Activated T-helper 2 cell treated with anti-CD3 and anti-CD28 coated beads, Interferon-gamma antibody, Interleukin-2, Interleukin-4, amounts not matched to agents 10 μg/mL and 5 μg/mL and 100 μg/mL, durations not matched to agents 14 hours and 24 hours and 36 hours (primary cell): ENCODE data around the gene BORCS8. TPM values are rescaled to one million over a fixed set of nuclear protein-coding genes. Genes with fewer than 3 reads are reported as not detected.
"Not testable (repeated sequence)": the region's sequence is repeated elsewhere in the genome, so short reads cannot be mapped to it uniquely, and the experiment has no call there.

Experiments
- DNase-seq: peaks from one replicate; pipeline ENCODE4 v3.0.0; 2021; ENCODE audit warnings: low spot score
- H3K27ac Mint-ChIP-seq: one replicate; pipeline ENCODE4 v1.8.0; 2021; ENCODE audit warnings: mixed read lengths
- H3K27me3 Mint-ChIP-seq: one replicate; pipeline ENCODE4 v1.8.0; 2021; ENCODE audit warnings: low read depth, mixed read lengths
- H3K36me3 Mint-ChIP-seq: one replicate; pipeline ENCODE4 v1.8.0; 2021; ENCODE audit warnings: low read depth, mixed read lengths
- H3K4me1 Mint-ChIP-seq: one replicate; pipeline ENCODE4 v1.8.0; 2021; ENCODE audit warnings: low read depth, mixed read lengths
- H3K4me3 Mint-ChIP-seq: one replicate; pipeline ENCODE4 v1.8.0; 2021; ENCODE audit warnings: low read depth, mild to moderate bottlenecking, moderate library complexity, mixed read lengths
- H3K9me3 Mint-ChIP-seq: one replicate; pipeline ENCODE4 v1.8.0; 2021; ENCODE audit warnings: mixed read lengths
- intact Hi-C: fragments of 100-400 bp; cut with micrococcal nuclease; formaldehyde crosslinking; loops from one replicate; pipeline ENCODE4 v1.15.1; 2023
- total RNA-seq: library from RNA; stranded (reverse); gene quantifications from 2 replicates; pipeline ENCODE4 v1.2.3, GENCODE V29; 2022

Gene BORCS8
- total RNA-seq, 1 donor from 2014 or later, result 28.8 TPM

DNA sequence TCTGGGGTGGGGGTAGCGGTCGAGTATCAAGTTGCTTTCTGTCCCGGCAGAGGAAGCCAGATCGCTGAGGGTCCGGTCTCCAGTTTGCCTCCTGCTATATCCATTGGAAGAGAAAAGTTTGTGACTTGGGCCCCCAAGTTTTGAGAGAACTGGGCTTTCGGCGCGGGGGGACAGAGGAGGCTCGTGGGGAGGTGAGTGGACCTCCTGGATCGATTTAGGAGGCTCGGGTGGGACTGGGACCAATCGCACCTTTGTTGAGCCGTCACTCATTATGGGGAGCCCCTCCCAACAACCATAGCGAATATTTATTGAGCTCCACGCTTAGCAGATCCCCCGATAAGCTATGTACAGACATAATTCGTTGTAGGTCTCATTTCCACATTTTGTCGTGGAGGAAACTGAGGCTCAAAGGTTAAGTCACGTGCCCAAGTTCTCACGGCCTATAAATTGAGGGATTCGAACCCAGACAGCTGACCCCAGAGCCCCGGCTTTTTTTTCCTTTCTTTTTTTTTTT lies 1.0 kb upstream of the BORCS8 start:
- DNase-seq, result no peak
- H3K27ac Mint-ChIP-seq, result peak overlapping the region; percentile 99
- peaks cover 26% of the 10 kb centered on the region for H3K36me3 Mint-ChIP-seq
- intact Hi-C loops, result loop anchor here (1.0 to 5.0 kb wide), 5 partner anchors 10 to 276 kb away; partner anchors contain the start of genes ARMC6, COPE, DDX49 and MAU2
- H3K9me3 Mint-ChIP-seq, result no peaks in the 10 kb centered on the region
- H3K4me3 Mint-ChIP-seq, result peak overlapping the region; percentile 94
- H3K27me3 Mint-ChIP-seq, result no peaks in the 10 kb centered on the region
- H3K4me1 Mint-ChIP-seq, result peaks cover 18% of the 10 kb centered on the region

GRCh38 chr19:19191768-19192077 lies 229 bp downstream of the BORCS8 start:
- intact Hi-C loops, result loop anchor here (1.0 to 5.0 kb wide), 5 partner anchors 12 to 274 kb away; partner anchors contain the start of genes ARMC6, COPE, DDX49 and MAU2
- Mint-ChIP-seq H3K27me3 (no peaks in the 10 kb centered on the region), H3K27ac (peak overlapping the region; percentile 99), H3K9me3 (peaks cover 3% of the 10 kb centered on the region), H3K4me1 (peaks cover 18% of the 10 kb centered on the region), H3K4me3 (peak overlapping the region; percentile 94), H3K36me3 (peaks cover 27% of the 10 kb centered on the region)
- no peak for DNase-seq

DNA sequence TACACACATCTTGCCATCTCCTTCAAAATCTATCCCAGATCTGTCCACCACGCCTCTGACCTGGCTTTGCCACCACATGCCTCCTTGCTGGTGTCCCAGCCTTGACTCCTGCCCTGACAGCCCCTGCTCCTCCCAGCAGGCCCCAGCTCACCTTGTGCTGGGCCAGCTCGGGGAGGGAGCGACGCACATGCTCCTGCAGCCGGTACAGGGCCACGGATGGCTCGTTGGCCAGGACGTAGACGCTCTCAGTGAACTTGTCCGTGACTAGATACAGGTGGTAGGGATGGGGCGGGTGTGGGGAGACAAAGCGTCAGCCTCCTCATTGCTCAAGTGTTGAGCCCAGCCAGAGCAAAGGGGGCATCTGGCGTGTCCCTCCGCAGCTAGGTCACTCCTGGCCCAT lies 5.2 kb downstream of the BORCS8 start:
- Mint-ChIP-seq H3K9me3 (peaks cover 7% of the 10 kb centered on the region), H3K4me1 (peaks cover 13% of the 10 kb centered on the region), H3K27ac (no peak overlapping the region), H3K27me3 (no peaks in the 10 kb centered on the region), H3K36me3 (peaks cover 48% of the 10 kb centered on the region), H3K4me3 (no peak overlapping the region)
- no peak for DNase-seq
- intact Hi-C loops, result no loop called here

- DNase-seq, result peak; percentile 42
- Mint-ChIP-seq H3K27ac (peak overlapping the region; percentile 4), H3K36me3 (peaks cover 55% of the 10 kb centered on the region), H3K4me1 (peaks cover 13% of the 10 kb centered on the region), H3K9me3 (peaks cover 7% of the 10 kb centered on the region), H3K27me3 (no peaks in the 10 kb centered on the region), H3K4me3 (no peak overlapping the region)
- intact Hi-C loops, result no loop called here
These were observed 5.9 kb downstream of the BORCS8 start for GRCh38 chr19:19185853-19186740.

DNA sequence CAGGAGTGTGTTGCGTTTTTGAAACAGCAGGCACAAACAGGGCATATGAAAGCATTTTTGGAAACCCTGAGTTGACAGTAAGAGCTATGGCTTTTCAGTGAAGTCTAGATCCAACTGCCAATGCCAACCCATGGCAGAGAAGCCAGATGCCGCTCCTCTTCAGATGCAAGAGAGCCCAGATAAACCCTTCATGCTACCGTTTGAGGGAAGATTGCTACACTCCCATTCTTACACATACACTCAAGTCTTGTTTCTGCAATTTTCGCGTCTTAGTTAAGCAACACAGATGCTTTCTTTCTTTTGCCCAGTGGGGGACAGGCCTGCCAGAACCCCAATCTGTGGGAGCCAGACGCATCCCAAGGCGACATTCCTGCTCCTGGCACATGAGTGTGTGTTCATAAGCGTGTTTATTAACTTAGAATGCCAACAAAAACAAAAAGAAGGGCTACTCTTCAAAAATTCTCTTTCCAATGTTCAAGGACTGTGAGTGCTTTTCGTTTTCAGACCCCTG lies 10.4 kb downstream of the BORCS8 start:
- H3K36me3 Mint-ChIP-seq, result peaks cover 40% of the 10 kb centered on the region
- peaks cover 2% of the 10 kb centered on the region for H3K9me3 Mint-ChIP-seq
- H3K27me3 Mint-ChIP-seq, result no peaks in the 10 kb centered on the region
- intact Hi-C loops, result no loop called here
- no peak for DNase-seq
- no peak overlapping the region for H3K27ac Mint-ChIP-seq
- peaks cover 2% of the 10 kb centered on the region for H3K4me1 Mint-ChIP-seq
- no peak overlapping the region for H3K4me3 Mint-ChIP-seq

DNA sequence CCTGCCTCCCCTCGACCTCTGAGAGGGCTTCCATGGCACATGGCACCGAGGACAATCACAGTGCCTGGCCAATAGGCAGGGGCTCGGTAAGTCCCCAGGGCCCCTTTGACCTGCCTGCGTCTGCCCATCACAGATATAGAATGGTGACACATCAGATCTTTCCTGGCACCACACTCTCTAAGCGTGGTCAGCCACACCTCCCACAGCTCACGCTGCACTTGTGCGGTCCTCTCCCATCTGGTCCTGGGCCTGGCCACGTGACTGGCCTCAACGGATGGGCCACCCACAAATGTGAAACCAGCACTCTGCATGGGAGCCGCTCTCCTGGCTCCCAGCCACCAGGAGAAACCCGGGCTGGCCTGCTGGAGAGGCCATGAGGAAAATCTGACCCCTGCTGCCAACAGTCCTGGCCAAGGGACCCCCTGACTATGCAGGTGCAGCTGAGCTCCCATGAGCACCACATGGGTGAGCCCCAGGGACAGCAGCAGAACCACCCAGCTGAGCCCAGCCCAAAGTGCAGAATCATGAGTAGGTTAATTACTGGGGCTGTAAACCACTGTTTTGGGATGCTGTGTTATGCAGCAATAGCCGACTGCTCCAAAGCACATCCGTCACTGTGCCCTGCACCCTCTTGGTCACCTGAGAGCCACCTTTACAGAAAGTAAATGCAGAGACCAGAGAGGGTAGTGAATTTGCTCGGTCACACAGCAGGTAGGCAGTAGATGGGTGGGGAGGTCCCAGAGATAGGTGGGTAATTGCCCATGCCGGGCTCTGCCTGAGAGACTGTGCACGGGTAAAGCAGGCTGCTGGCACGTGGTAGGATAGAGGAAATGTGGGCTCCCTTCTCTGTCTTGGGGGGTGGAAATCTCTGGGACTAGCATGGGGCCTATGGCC lies 12.2 kb downstream of the BORCS8 start:
- Mint-ChIP-seq H3K27ac (no peak overlapping the region), H3K4me1 (no peaks in the 10 kb centered on the region), H3K4me3 (no peak overlapping the region), H3K9me3 (no peaks in the 10 kb centered on the region), H3K36me3 (peaks cover 33% of the 10 kb centered on the region), H3K27me3 (no peaks in the 10 kb centered on the region)
- no peak for DNase-seq
- intact Hi-C loops, result no loop called here

GRCh38 chr19:19176950-19177349 lies 15.0 kb downstream of the BORCS8 start:
- Mint-ChIP-seq H3K27ac (no peak overlapping the region), H3K4me1 (no peaks in the 10 kb centered on the region), H3K27me3 (no peaks in the 10 kb centered on the region), H3K4me3 (no peak overlapping the region), H3K36me3 (peaks cover 24% of the 10 kb centered on the region), H3K9me3 (no peaks in the 10 kb centered on the region)
- intact Hi-C loops, result no loop called here
- DNase-seq, result no peak

GRCh38 chr19:19173243-19173642 lies 18.7 kb downstream of the BORCS8 start:
- H3K27ac Mint-ChIP-seq, H3K36me3 Mint-ChIP-seq, intact Hi-C loops, H3K27me3 Mint-ChIP-seq, H3K4me3 Mint-ChIP-seq, H3K4me1 Mint-ChIP-seq, DNase-seq, H3K9me3 Mint-ChIP-seq: not testable (repeated sequence)

DNA sequence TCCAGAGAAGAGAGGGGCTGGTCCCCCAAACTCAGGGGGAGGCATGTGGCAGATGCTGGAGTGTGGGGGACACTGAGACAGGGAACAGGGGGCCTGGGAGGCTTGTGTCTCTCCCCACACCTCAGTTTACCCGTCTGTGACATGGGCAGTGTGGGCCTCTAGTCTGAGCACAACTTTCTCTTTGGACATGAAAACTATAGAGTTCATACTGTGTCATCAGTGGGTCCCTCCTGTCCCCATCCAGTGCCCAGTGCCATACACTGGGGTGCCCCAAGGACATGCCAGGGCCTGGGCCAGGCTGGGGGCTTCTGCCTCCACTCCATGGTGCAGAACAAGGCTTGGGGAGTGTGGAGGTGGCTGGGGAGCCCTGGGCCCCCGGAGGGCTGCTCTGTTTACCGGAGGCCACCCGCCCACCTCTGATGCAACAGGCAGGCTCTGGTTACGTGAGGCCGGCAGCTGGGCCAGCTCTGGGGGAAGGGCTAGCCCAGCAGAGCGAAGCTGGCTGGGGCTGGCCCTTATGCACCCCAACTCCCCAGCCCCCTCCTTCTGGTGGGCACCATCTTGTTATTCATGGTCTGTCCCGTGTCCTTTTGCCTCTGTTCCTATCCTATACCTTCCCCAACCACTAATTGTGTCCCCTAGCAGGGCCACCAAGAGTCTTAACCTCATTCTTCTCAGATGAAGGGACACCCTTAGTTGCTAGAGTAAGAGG lies 20.0 kb downstream of the BORCS8 start:
- Mint-ChIP-seq H3K36me3 (peaks cover 4% of the 10 kb centered on the region), H3K27ac (no peak overlapping the region), H3K4me1 (peaks cover 8% of the 10 kb centered on the region), H3K27me3 (no peaks in the 10 kb centered on the region), H3K4me3 (no peak overlapping the region), H3K9me3 (no peaks in the 10 kb centered on the region)
- intact Hi-C loops, result no loop called here
- DNase-seq, result no peak

DNA sequence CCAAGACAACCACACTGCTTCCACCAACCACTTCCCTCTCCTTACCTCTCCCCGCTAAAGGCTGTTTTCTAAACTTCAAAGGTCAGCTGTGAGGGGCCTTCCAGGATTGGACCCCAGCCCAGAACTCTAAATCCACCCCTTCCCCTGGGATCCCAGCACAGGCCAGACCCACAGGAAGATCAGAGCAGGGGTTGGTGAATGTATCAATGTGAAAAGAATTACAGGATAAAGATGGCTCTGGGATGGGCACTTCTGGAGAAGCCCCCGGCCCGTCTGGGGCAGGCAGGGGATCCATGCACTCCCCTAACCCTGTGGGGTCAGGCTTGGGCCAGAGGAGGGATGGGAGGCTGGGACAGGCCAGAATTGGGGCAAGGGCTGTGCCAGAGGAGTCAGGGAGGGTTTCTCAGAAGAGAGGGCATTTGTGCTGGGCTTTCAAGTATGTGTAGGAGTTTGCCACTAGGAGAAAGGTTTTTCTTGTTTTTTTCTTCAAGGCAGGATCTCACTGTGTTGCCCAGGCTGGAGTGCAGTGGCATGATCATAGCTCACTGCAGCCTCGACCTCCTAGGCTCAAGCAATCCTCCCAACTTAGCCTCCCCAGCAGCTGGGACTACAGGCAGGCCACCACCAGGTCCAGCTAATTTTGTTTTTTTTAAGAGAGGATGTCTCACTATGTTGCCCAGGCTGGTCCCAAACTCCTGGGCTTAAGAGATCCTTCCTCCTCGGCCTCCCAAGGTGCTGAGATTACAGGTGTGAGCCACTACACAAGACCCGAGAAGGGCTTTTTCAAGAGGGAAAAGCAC lies 20.9 kb downstream of the BORCS8 start:
- Mint-ChIP-seq H3K36me3 (no peaks in the 10 kb centered on the region), H3K9me3 (no peaks in the 10 kb centered on the region), H3K4me1 (peaks cover 8% of the 10 kb centered on the region), H3K4me3 (no peak overlapping the region), H3K27me3 (no peaks in the 10 kb centered on the region), H3K27ac (no peak overlapping the region)
- DNase-seq, result no peak
- intact Hi-C loops, result no loop called here

- intact Hi-C loops, result no loop called here
- peaks cover 8% of the 10 kb centered on the region for H3K4me1 Mint-ChIP-seq
- H3K9me3 Mint-ChIP-seq, result no peaks in the 10 kb centered on the region
- H3K4me3 Mint-ChIP-seq, result no peak within 1 kb of the TSS
- H3K27me3 Mint-ChIP-seq, result no peaks in the 10 kb centered on the region
- DNase-seq, result peak; percentile 78
- H3K36me3 Mint-ChIP-seq, result no peaks in the 10 kb centered on the region
- H3K27ac Mint-ChIP-seq, result no peak within 1 kb of the TSS
These were observed 21.7 kb downstream of the BORCS8 start, which contains the start of gene MEF2B for GRCh38 chr19:19170053-19170872. TSS of gene MEF2B (minus strand) at chr19:19170263. CDS start at chr19:19150735, 19,528 bp downstream.
